Bronchial epithelial cell (primary cell): ENCODE measurements around the gene HHIPL1. TPM values are rescaled to one million over a fixed set of nuclear protein-coding genes. Genes with fewer than 3 reads are reported as not detected.

Experiments used
- DNase-seq: peaks from one replicate; pipeline ENCODE4 v3.0.0-alpha.2; 2010; ENCODE audit warnings: low read depth
- FAIRE-seq: peaks from 2 replicates; lab custom pipeline; 2011; peaks lifted over from hg19 to GRCh38; lab: Jason Lieb, UNC
- H3K27me3 ChIP-seq: 2 replicates; pipeline ENCODE4 v1.5.1; 2011; ENCODE audit warnings: low read length; ENCODE audit not compliant: control insufficient read depth, insufficient read depth
- H3K36me3 ChIP-seq: 2 replicates; pipeline ENCODE4 v1.5.1; 2011; ENCODE audit warnings: low read length; ENCODE audit not compliant: control insufficient read depth, insufficient read depth
- H3K4me3 ChIP-seq: 2 replicates; pipeline ENCODE4 v1.5.1; 2011; ENCODE audit warnings: mild to moderate bottlenecking, low read depth, low read length, control low read depth
- CTCF ChIP-seq: IDR thresholded peaks from 2 replicates; pipeline ENCODE4 v1.5.1; 2011; ENCODE audit warnings: mild to moderate bottlenecking, moderate library complexity, low read length, control low read depth, inconsistent platforms; ENCODE audit not compliant: insufficient read depth, severe bottlenecking
- total RNA-seq: library from RNA; depleted of rRNA; stranded (reverse); fragments of >200 nt; gene quantifications from 2 replicates; pipeline ENCODE4 v1.2.1, GENCODE V29; 2014

The HHIPL1 gene
- total RNA-seq, 1 donor from 2014 or later = 0.53 TPM

GRCh38 chr14:99724939-99725773, 80.2 kb downstream of the HHIPL1 start:
- no peak for TF ChIP-seq CTCF
- Histone ChIP-seq H3K27me3 (peaks cover 4% of the 10 kb centered on the region), H3K36me3 (no peaks in the 10 kb centered on the region), H3K4me3 (no peak overlapping the region)
- DNase-seq (no peak), FAIRE-seq (no peak)

- H3K4me3 ChIP-seq = no peak overlapping the region
- FAIRE-seq (no peak), DNase-seq (no peak)
- H3K36me3 ChIP-seq = no peaks in the 10 kb centered on the region
- TF ChIP-seq CTCF = no peak
- peaks cover 4% of the 10 kb centered on the region for H3K27me3 ChIP-seq
Measured at GRCh38 chr14:99725774-99726537, 81.0 kb downstream of the HHIPL1 start.

GRCh38 chr14:99726538-99727095, 81.7 kb downstream of the HHIPL1 start:
- no peaks in the 10 kb centered on the region for H3K36me3 ChIP-seq
- TF ChIP-seq CTCF = no peak

GRCh38 chr14:99727096-99727870, 82.4 kb downstream of the HHIPL1 start:
- Histone ChIP-seq H3K4me3 (no peak overlapping the region), H3K36me3 (no peaks in the 10 kb centered on the region), H3K27me3 (peaks cover 4% of the 10 kb centered on the region)
- TF ChIP-seq CTCF = no peak
- DNase-seq (no peak), FAIRE-seq (no peak)

More at GRCh38 chr14:99726538-99727095, 81.7 kb downstream of the HHIPL1 start:
- Histone ChIP-seq H3K4me3 (no peak overlapping the region), H3K27me3 (peaks cover 4% of the 10 kb centered on the region)
- FAIRE-seq (no peak), DNase-seq (no peak)

- FAIRE-seq (no peak), DNase-seq (no peak)
- TF ChIP-seq CTCF = no peak
- Histone ChIP-seq H3K27me3 (peaks cover 4% of the 10 kb centered on the region), H3K36me3 (no peaks in the 10 kb centered on the region), H3K4me3 (no peak overlapping the region)
Measured at GRCh38 chr14:99728231-99728920, 83.4 kb downstream of the HHIPL1 start.
